Activated CD4-positive, alpha-beta memory T cell treated with anti-CD3 and anti-CD28 coated beads for 36 hours (primary cell): ENCODE measurements around the gene ACTR3C. TPM values are rescaled to one million over a fixed set of nuclear protein-coding genes. Genes with fewer than 3 reads are reported as not detected.

Experiments
- CTCF ChIA-PET: fragments of 350-600 bp; sonication (Branson Sonifier 250); formaldehyde crosslinking; loops from one replicate; lab custom pipeline; 2021; ENCODE audit warnings: antibody characterized with exemption, inconsistent platforms; lab: Charles Lee
- POLR2A ChIA-PET: fragments of 350-600 bp; sonication (Branson Sonifier 250); formaldehyde crosslinking; loops from one replicate; lab custom pipeline; 2021; ENCODE audit warnings: antibody characterized with exemption; lab: Charles Lee
- DNase-seq: peaks from one replicate; pipeline ENCODE4 v3.0.0-alpha.2; 2020
- H3K27ac Mint-ChIP-seq: one replicate; pipeline ENCODE4 v1.8.0; 2021; ENCODE audit warnings: mixed read lengths
- H3K27me3 Mint-ChIP-seq: one replicate; pipeline ENCODE4 v1.8.0; 2021; ENCODE audit warnings: mixed read lengths
- H3K36me3 Mint-ChIP-seq: one replicate; pipeline ENCODE4 v1.8.0; 2021; ENCODE audit warnings: mixed read lengths
- H3K4me1 Mint-ChIP-seq: one replicate; pipeline ENCODE4 v1.8.0; 2021; ENCODE audit warnings: low read depth, mixed read lengths
- H3K4me3 Mint-ChIP-seq: one replicate; pipeline ENCODE4 v1.8.0; 2021; ENCODE audit warnings: mild to moderate bottlenecking, mixed read lengths
- H3K9me3 Mint-ChIP-seq: one replicate; pipeline ENCODE4 v1.8.0; 2021; ENCODE audit warnings: mixed read lengths
- intact Hi-C: fragments of 100-400 bp; cut with micrococcal nuclease; formaldehyde crosslinking; loops from one replicate; pipeline ENCODE4 v1.15.1; 2023
- total RNA-seq, 2 experiments: library from RNA; stranded (reverse); gene quantifications; one replicate each; pipeline ENCODE4 v1.2.3, GENCODE V29; 2021

ACTR3C gene
- total RNA-seq, 2 experiments from 2014 or later: 8.0 to 8.8 TPM

- no peak for DNase-seq
- CTCF ChIA-PET: interaction anchor here (0.8 to 1.9 kb wide), 4 partner anchors 32 to 64 kb away, joined by 3 to 10 read pairs (median 5); a partner anchor contains a TSS
These were observed 34.6 kb upstream of the ACTR3C start for GRCh38 chr7:150357771-150358427.

DNA sequence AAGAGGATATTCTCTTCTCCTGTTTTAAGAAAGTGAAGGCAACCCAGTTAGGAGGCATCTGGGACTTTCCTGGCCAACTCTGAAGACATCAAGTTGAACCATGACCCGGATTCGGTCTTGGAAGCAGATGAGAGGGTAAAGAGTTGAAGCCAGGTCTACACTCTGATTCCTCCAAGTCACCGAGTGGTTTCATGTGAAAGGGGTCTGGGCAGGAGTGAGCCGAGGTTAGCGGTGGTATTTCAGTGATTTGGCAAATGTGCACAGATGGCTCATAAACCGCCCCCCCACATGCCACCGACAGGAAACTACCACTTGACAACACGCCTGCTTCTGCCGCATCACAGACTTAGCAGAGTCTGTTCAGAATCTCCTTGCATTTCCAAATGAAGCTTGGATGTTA is 33.9 kb upstream of the ACTR3C start:
- CTCF ChIA-PET: interaction anchor here (0.8 to 2.8 kb wide), 8 partner anchors 11 to 65 kb away, joined by 3 to 19 read pairs (median 5); partner anchors contain the start of gene REPIN1
- Mint-ChIP-seq H3K4me3 (peak overlapping the region; percentile 62), H3K27ac (peak overlapping the region; percentile 86), H3K27me3 (no peaks in the 10 kb centered on the region), H3K4me1 (peaks cover 36% of the 10 kb centered on the region), H3K36me3 (no peaks in the 10 kb centered on the region), H3K9me3 (no peaks in the 10 kb centered on the region)
- intact Hi-C loops: loop anchor here (1.0 to 2.0 kb wide), 5 partner anchors 12 to 400 kb away; no protein-coding TSS in a partner anchor
- peak; percentile 82 for DNase-seq
- POLR2A ChIA-PET: interaction anchor here (1.4 kb wide), 1 partner anchor 77 kb away, joined by 3 read pairs; no protein-coding TSS in a partner anchor

More at GRCh38 chr7:150357771-150358427, 34.6 kb upstream of the ACTR3C start:
- peak overlapping the region; percentile 62 for H3K4me3 Mint-ChIP-seq
- POLR2A ChIA-PET: interaction anchor here (0.6 to 1.4 kb wide), 4 partner anchors 10 to 662 kb away, joined by 3 to 6 read pairs (median 5); no protein-coding TSS in a partner anchor
- intact Hi-C loops: loop anchor here (1.0 to 2.0 kb wide), 5 partner anchors 11 to 399 kb away; no protein-coding TSS in a partner anchor
- H3K36me3 Mint-ChIP-seq: no peaks in the 10 kb centered on the region
- H3K9me3 Mint-ChIP-seq: no peaks in the 10 kb centered on the region
- H3K27me3 Mint-ChIP-seq: no peaks in the 10 kb centered on the region
- H3K4me1 Mint-ChIP-seq: peaks cover 36% of the 10 kb centered on the region
- H3K27ac Mint-ChIP-seq: peak overlapping the region; percentile 86

DNA sequence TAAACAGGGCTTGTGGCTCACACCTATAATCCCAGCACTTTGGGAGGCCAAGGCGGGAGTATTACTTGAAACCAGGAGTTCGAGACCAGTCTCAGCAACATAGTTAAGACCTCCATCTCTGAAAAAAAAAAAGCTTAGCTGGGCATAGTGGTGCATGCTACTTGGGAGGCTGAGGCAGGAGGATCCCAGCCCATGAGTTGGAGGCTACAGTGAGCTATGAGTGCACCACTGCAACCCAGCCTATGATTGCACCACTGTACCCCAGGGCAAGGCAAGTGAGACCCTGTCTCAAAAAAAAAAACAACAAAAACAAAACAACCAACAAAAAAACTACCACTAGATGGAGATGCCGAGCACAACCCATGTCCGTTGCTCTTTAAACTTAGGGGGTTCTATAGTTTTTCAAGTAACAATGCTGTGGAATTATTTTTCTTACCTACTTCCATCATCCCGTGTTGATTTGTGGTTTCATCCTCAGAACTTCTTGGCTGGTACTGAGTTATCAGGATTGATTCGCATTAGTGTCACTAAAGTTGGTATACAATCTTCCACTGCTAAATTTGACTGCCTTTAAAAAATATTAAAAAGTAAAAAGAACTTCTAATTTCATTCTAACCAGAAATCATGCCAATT is 33.0 kb upstream of the ACTR3C start:
- Mint-ChIP-seq H3K4me3 (no peak overlapping the region), H3K4me1 (peaks cover 36% of the 10 kb centered on the region), H3K27me3 (no peaks in the 10 kb centered on the region), H3K9me3 (no peaks in the 10 kb centered on the region), H3K27ac (peak overlapping the region; percentile 33), H3K36me3 (no peaks in the 10 kb centered on the region)
- no peak for DNase-seq
- intact Hi-C loops: loop anchor here (1.0 to 2.0 kb wide), 3 partner anchors 20 to 400 kb away; a partner anchor contains a TSS
- ChIA-PET POLR2A (no interaction called here), CTCF (interaction anchor here (0.6 to 2.8 kb wide), 14 partner anchors 11 to 65 kb away, joined by 3 to 19 read pairs (median 4); partner anchors contain the start of gene REPIN1)

- Mint-ChIP-seq H3K4me1 (peaks cover 36% of the 10 kb centered on the region), H3K27me3 (no peaks in the 10 kb centered on the region), H3K27ac (no peak overlapping the region), H3K4me3 (no peak overlapping the region), H3K9me3 (no peaks in the 10 kb centered on the region), H3K36me3 (no peaks in the 10 kb centered on the region)
- intact Hi-C loops: loop anchor here (1.0 to 2.0 kb wide), 3 partner anchors 21 to 401 kb away; a partner anchor contains a TSS
- ChIA-PET CTCF (interaction anchor here (0.9 to 2.8 kb wide), 12 partner anchors 10 to 401 kb away, joined by 3 to 19 read pairs (median 4); no protein-coding TSS in a partner anchor), POLR2A (no interaction called here)
- DNase-seq: no peak
These were observed 32.3 kb upstream of the ACTR3C start for GRCh38 chr7:150355666-150356059.

DNA sequence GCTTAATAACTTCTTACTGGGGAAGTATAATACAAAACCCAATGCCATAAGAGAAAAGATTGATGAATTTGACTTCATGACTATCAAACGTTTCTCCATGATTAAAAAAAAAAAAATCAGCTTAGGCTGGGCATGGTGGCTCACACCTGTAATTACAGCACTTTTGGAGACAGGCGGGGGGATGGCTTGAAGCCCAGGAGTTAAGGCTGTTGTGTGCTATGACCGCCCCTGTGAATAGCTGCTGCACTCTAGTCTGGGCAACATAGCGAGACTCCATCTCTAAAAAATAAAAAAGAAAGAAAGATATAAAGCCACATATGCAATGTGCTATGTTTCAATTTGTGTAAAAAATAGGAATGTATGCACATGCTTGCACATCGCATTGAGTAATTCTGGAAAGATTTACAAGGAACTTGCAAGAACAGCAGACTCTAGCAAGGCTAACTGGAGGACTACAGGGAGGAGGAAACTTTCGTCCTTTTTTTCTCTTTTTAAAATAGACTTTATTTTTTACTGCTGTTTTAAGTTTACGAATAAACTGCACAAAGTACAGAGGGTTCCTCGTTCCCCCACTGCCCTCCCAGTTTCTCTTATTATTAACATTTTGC is 28.3 kb upstream of the ACTR3C start:
- DNase-seq: no peak
- H3K4me3 Mint-ChIP-seq: no peak overlapping the region
- H3K36me3 Mint-ChIP-seq: no peaks in the 10 kb centered on the region
- no peak overlapping the region for H3K27ac Mint-ChIP-seq
- no peaks in the 10 kb centered on the region for H3K27me3 Mint-ChIP-seq
- peaks cover 11% of the 10 kb centered on the region for H3K4me1 Mint-ChIP-seq
- H3K9me3 Mint-ChIP-seq: no peaks in the 10 kb centered on the region
- ChIA-PET POLR2A (no interaction called here), CTCF (no interaction called here)
- intact Hi-C loops: no loop called here

DNA sequence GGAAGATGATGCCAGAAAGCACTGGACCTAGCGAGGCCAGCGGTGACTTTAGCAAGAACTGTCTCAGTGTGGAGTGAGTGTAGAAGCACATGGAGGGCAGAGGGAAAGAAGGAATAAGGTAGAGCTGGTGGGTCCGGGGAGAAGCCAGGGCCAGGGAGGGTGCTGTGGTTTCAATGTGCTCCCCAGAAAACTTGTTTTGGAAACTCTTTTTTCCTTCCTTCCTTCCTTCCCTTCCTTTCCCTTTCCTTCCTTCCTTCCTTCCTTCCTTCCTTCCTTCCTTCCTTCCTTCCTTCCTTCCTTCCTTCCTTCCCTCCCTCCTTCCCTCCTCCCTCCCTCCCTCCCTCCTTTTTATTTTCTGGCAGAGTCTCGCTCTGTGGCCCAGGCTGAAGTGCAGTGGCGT is 23.6 kb upstream of the ACTR3C start:
- intact Hi-C loops: no loop called here
- POLR2A ChIA-PET: interaction anchor here (1.6 kb wide), 1 partner anchor 17 kb away, joined by 3 read pairs; no protein-coding TSS in a partner anchor
- Mint-ChIP-seq H3K9me3 (peaks cover 4% of the 10 kb centered on the region), H3K4me3 (no peak overlapping the region), H3K4me1 (no peaks in the 10 kb centered on the region), H3K27ac (no peak overlapping the region), H3K27me3 (peaks cover 19% of the 10 kb centered on the region), H3K36me3 (peaks cover 3% of the 10 kb centered on the region)
- no peak for DNase-seq
- CTCF ChIA-PET: no interaction called here

GRCh38 chr7:150345012-150345411 is 21.7 kb upstream of the ACTR3C start:
- ChIA-PET CTCF (interaction anchor here (0.6 to 1.9 kb wide), 3 partner anchors 9 to 246 kb away, joined by 3 to 10 read pairs (median 5); no protein-coding TSS in a partner anchor), POLR2A (interaction anchor here (0.6 kb wide), 1 partner anchor 61 kb away, joined by 4 read pairs; no protein-coding TSS in a partner anchor)
- Mint-ChIP-seq H3K9me3 (peaks cover 4% of the 10 kb centered on the region), H3K27me3 (peaks cover 28% of the 10 kb centered on the region), H3K36me3 (peaks cover 3% of the 10 kb centered on the region), H3K4me3 (no peak overlapping the region), H3K27ac (no peak overlapping the region), H3K4me1 (peaks cover 2% of the 10 kb centered on the region)
- intact Hi-C loops: no loop called here
- no peak for DNase-seq

GRCh38 chr7:150344299-150344698 is 21.0 kb upstream of the ACTR3C start:
- intact Hi-C loops: no loop called here
- peaks cover 4% of the 10 kb centered on the region for H3K4me1 Mint-ChIP-seq

GRCh38 chr7:150343225-150343624 is 19.9 kb upstream of the ACTR3C start:
- no peak overlapping the region for H3K27ac Mint-ChIP-seq
- DNase-seq: no peak
- peaks cover 34% of the 10 kb centered on the region for H3K27me3 Mint-ChIP-seq
- peaks cover 4% of the 10 kb centered on the region for H3K4me1 Mint-ChIP-seq
- intact Hi-C loops: no loop called here
- peaks cover 4% of the 10 kb centered on the region for H3K9me3 Mint-ChIP-seq
- ChIA-PET POLR2A (interaction anchor here (0.6 kb wide), 1 partner anchor 618 kb away, joined by 3 read pairs; no protein-coding TSS in a partner anchor), CTCF (interaction anchor here (0.8 to 1.3 kb wide), 2 partner anchors 12 to 80 kb away, joined by 3 to 5 read pairs; no protein-coding TSS in a partner anchor)
- peaks cover 3% of the 10 kb centered on the region for H3K36me3 Mint-ChIP-seq
- no peak overlapping the region for H3K4me3 Mint-ChIP-seq

More at GRCh38 chr7:150344299-150344698, 21.0 kb upstream of the ACTR3C start:
- DNase-seq: no peak
- ChIA-PET POLR2A (interaction anchor here (0.6 kb wide), 1 partner anchor 60 kb away, joined by 4 read pairs; no protein-coding TSS in a partner anchor), CTCF (interaction anchor here (1.0 to 1.3 kb wide), 2 partner anchors 10 to 11 kb away, joined by 5 read pairs; no protein-coding TSS in a partner anchor)
- Mint-ChIP-seq H3K27ac (no peak overlapping the region), H3K27me3 (peaks cover 32% of the 10 kb centered on the region), H3K9me3 (peaks cover 4% of the 10 kb centered on the region), H3K4me3 (no peak overlapping the region), H3K36me3 (peaks cover 3% of the 10 kb centered on the region)

- ChIA-PET CTCF (interaction anchor here (0.6 kb wide), 1 partner anchor 21 kb away, joined by 3 read pairs; no protein-coding TSS in a partner anchor), POLR2A (no interaction called here)
- Mint-ChIP-seq H3K36me3 (peaks cover 8% of the 10 kb centered on the region), H3K27ac (no peak overlapping the region), H3K4me3 (no peak overlapping the region), H3K9me3 (peaks cover 4% of the 10 kb centered on the region), H3K4me1 (peaks cover 4% of the 10 kb centered on the region), H3K27me3 (peaks cover 34% of the 10 kb centered on the region)
- no peak for DNase-seq
- intact Hi-C loops: no loop called here
These were observed 18.7 kb upstream of the ACTR3C start for GRCh38 chr7:150342121-150342408.

DNA sequence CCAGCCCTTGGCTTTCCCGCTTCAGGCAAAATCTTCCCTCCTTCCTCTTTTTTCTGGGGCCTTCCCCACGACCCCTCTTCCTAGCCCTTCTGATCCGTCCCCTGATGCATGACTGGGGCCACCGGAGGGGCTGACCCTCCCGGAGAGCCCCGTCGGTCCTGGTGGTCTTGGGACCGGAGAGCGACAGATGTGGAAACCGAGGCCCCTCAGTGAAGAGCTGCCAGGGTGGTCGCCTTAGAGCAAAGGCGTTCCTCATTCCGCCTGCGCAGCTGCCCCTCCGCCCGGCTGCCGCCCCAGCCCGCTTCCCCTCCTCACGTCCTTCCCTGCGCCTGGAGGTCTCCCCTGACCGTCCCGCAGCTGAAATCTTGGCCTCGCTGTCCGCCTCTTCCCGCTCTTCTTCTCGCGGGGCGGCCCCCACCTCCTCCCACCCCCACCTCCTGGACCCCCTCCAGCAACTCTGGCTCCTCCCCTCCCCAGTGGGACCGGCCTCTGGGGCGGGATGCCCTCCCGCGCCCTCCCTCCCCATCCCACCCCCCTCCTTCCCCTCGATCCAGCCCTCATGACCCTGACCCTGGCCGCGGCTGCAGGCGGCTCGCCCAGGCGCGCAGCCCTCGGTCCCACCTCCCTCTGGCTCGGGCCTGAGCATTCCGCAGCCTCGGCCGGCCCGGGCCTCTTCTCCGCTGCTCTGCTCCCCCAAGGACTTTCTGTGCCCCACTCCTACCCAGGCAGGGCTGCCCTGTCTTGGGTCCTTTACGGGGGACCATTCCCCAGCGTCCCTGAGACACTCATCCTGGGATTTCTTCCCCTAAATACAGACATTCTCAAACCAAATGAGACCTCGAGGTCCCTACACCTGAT is 18.1 kb upstream of the ACTR3C start, which contains the start of gene RARRES2:
Gene RARRES2, minus strand, starts transcription at position 367 of the 858 bp plus-strand sequence. CDS start 1,020 bp downstream, outside the sequence.
- peaks cover 12% of the 10 kb centered on the region for H3K36me3 Mint-ChIP-seq
- H3K9me3 Mint-ChIP-seq: peaks cover 4% of the 10 kb centered on the region
- H3K4me3 Mint-ChIP-seq: no peak within 1 kb of the TSS
- CTCF ChIA-PET: interaction anchor here (0.6 kb wide), 1 partner anchor 21 kb away, joined by 3 read pairs; no protein-coding TSS in a partner anchor
- POLR2A ChIA-PET: no interaction called here
- H3K27ac Mint-ChIP-seq: no peak within 1 kb of the TSS
- intact Hi-C loops: no loop called here
- DNase-seq: no peak
- H3K4me1 Mint-ChIP-seq: peaks cover 4% of the 10 kb centered on the region
- peaks cover 34% of the 10 kb centered on the region for H3K27me3 Mint-ChIP-seq
